HCT116 (cell line): ENCODE data around the gene PGBD4. TPM values are rescaled to one million over a fixed set of nuclear protein-coding genes. Genes with fewer than 3 reads are reported as not detected.

Source experiments
- ATAC-seq: fragments of 200-7000 bp; cut with Tn5 transposase; 2 replicates; pipeline ENCODE4 v1.9.1; 2020; ENCODE audit warnings: mild to moderate bottlenecking, moderate library complexity
- BruUV-seq: library from RNA; stranded (reverse); fragments of 400-500 nt; replicated peaks from 2 replicates; lab custom pipeline; 2021; lab: Mats Ljungman, UMichigan
- CTCF ChIA-PET: fragments of 300-600 bp; sonication (Branson Sonifier 250); formaldehyde crosslinking; loops from one replicate; lab custom pipeline; 2021; ENCODE audit warnings: antibody characterized with exemption; lab: Charles Lee
- POLR2A ChIA-PET: fragments of 300-600, 350-600 bp; sonication (Branson Sonifier 250); formaldehyde crosslinking; loops from one replicate; lab custom pipeline; 2021; ENCODE audit warnings: antibody characterized with exemption; lab: Charles Lee
- RAD21 ChIA-PET, 2 experiments: fragments of 300-600 bp; sonication (Branson Sonifier 250); formaldehyde crosslinking; loops; one replicate each; lab custom pipeline; 2023; ENCODE audit warnings: low total read pairs in 2 of 2; ENCODE audit not compliant: uncharacterized antibody in 2 of 2, unreplicated experiment in 2 of 2, low non-redundant PET in 1 of 2; lab: Charles Lee
- DNase-seq: peaks from one replicate; pipeline ENCODE4 v3.0.0-alpha.2; 2010; ENCODE audit warnings: low read depth, low spot score
- H2AFZ ChIP-seq: fragments of 200-600 bp; shearing (Covaris generic), sonication (generic); 2 replicates; pipeline ENCODE4 v1.6.1; 2017; ENCODE audit warnings: low read depth, mixed run types, mixed read lengths, antibody characterized with exemption, low read length; ENCODE audit not compliant: poor library complexity, severe bottlenecking
- H3K27ac ChIP-seq: 2 replicates; pipeline ENCODE4 v1.5.1; 2012; ENCODE audit warnings: low read depth, low read length
- H3K27me3 ChIP-seq: fragments of 200-600 bp; sonication (generic); 2 replicates; pipeline ENCODE4 v1.6.1; 2016; ENCODE audit warnings: mixed run types, low read length, mixed read lengths; ENCODE audit not compliant: insufficient read depth
- H3K36me3 ChIP-seq, 2 experiments: fragments of 200-500 bp in 1 of 2; fragments of 200-600 bp in 1 of 2; sonication (Bioruptor generic) in 1 of 2; sonication (generic) in 1 of 2; 2 replicates each; pipeline versions ENCODE4 v1.5.1 to v1.6.1; 2014 to 2016; ENCODE audit warnings: low read length in 2 of 2, inconsistent platforms in 1 of 2, mixed read lengths in 1 of 2, mixed run types in 1 of 2; ENCODE audit not compliant: insufficient read depth in 2 of 2, control insufficient read depth in 1 of 2
- H3K4me1 ChIP-seq, 2 experiments: fragments of 200-600 bp in 1 of 2; sonication (generic) in 1 of 2; 2 replicates each; pipeline versions ENCODE4 v1.5.1 to v1.6.1; 2012 to 2017; ENCODE audit warnings: low read length in 2 of 2, inconsistent platforms in 1 of 2, mild to moderate bottlenecking in 1 of 2, mixed read lengths in 1 of 2, mixed run types in 1 of 2, moderate library complexity in 1 of 2; ENCODE audit not compliant: insufficient read depth in 2 of 2, control insufficient read depth in 1 of 2
- H3K4me2 ChIP-seq: fragments of 200-600 bp; sonication (generic); 2 replicates; pipeline ENCODE4 v1.6.1; 2017; ENCODE audit warnings: mixed run types, low read length, mixed read lengths
- H3K4me3 ChIP-seq, 2 experiments: fragments of 200-600 bp in 1 of 2; sonication (generic) in 1 of 2; replicated peaks in 1 of 2; 2 replicates each; pipeline ENCODE4 v1.5.1; 2011 to 2016; ENCODE audit warnings: low read length in 2 of 2, control low read depth in 1 of 2, low read depth in 1 of 2, mild to moderate bottlenecking in 1 of 2, mixed read lengths in 1 of 2, mixed run types in 1 of 2
- H3K79me2 ChIP-seq: fragments of 200-600 bp; sonication (generic); 2 replicates; pipeline ENCODE4 v1.6.1; 2017; ENCODE audit warnings: mild to moderate bottlenecking, mixed run types, low read length, moderate library complexity, mixed read lengths; ENCODE audit not compliant: insufficient read depth
- H3K9ac ChIP-seq: fragments of 200-600 bp; sonication (generic); 2 replicates; pipeline ENCODE4 v1.6.1; 2016; ENCODE audit warnings: low read length, mixed read lengths
- H3K9me2 ChIP-seq: fragments of 200-600 bp; sonication (generic), shearing (Covaris generic); 2 replicates; pipeline ENCODE4 v1.6.1; 2017; ENCODE audit warnings: mixed run types, mild to moderate bottlenecking, moderate library complexity; ENCODE audit not compliant: insufficient read depth
- H3K9me3 ChIP-seq, 2 experiments: fragments of 200-500 bp in 1 of 2; fragments of 200-600 bp in 1 of 2; sonication (Bioruptor generic) in 1 of 2; sonication (generic) in 1 of 2; 2 replicates each; pipeline ENCODE4 v1.6.1; 2014 to 2017; ENCODE audit warnings: low read length in 2 of 2, mixed read lengths in 2 of 2, inconsistent platforms in 1 of 2, low read depth in 1 of 2, mild to moderate bottlenecking in 1 of 2, mixed run types in 1 of 2, moderate library complexity in 1 of 2; ENCODE audit not compliant: control insufficient read depth in 1 of 2, insufficient read depth in 1 of 2
- H4K20me1 ChIP-seq: fragments of 200-600 bp; sonication (generic), shearing (Covaris generic); 2 replicates; pipeline ENCODE4 v1.6.1; 2017; ENCODE audit warnings: mixed run types, mild to moderate bottlenecking, moderate library complexity; ENCODE audit not compliant: insufficient read depth
- ATF3 ChIP-seq: IDR thresholded peaks from 2 replicates; pipeline ENCODE4 v1.6.1; 2012
- CBX3 ChIP-seq: IDR thresholded peaks from 2 replicates; pipeline ENCODE4 v1.6.1; 2012; ENCODE audit warnings: low read depth
- CEBPB ChIP-seq: IDR thresholded peaks from 2 replicates; pipeline ENCODE4 v1.6.1; 2012; ENCODE audit warnings: low read depth
- ELF1 ChIP-seq: IDR thresholded peaks from 2 replicates; pipeline ENCODE4 v1.6.1; 2012; ENCODE audit warnings: low read depth, borderline replicate concordance
- EZH2phosphoT487 ChIP-seq: fragments of 200-600 bp; IDR thresholded peaks from 2 replicates; pipeline ENCODE4 v1.6.1; 2018; ENCODE audit warnings: antibody characterized with exemption, borderline replicate concordance
- FOSL1 ChIP-seq: IDR thresholded peaks from 2 replicates; pipeline ENCODE4 v1.6.1; 2012; ENCODE audit warnings: low read depth
- MAX ChIP-seq: IDR thresholded peaks from 2 replicates; pipeline ENCODE4 v1.6.1; 2012
- POLR2A ChIP-seq: IDR thresholded peaks from 2 replicates; pipeline ENCODE4 v1.7.0; 2011; ENCODE audit warnings: borderline replicate concordance; ENCODE audit not compliant: insufficient read depth, insufficient read length; ENCODE audit errors: extremely low read depth
- SIN3A ChIP-seq: IDR thresholded peaks from 2 replicates; pipeline ENCODE4 v1.6.1; 2012; ENCODE audit warnings: low read depth
- SP1 ChIP-seq: IDR thresholded peaks from 2 replicates; pipeline ENCODE4 v1.6.1; 2012; ENCODE audit warnings: low read depth
- YY1 ChIP-seq: IDR thresholded peaks from 2 replicates; pipeline ENCODE4 v1.6.1; 2011; ENCODE audit warnings: low read length, low read depth, moderate library complexity, mild to moderate bottlenecking; ENCODE audit not compliant: insufficient replicate concordance; ENCODE audit errors: extremely low read depth
- ZBTB33 ChIP-seq: IDR thresholded peaks from 2 replicates; pipeline ENCODE4 v1.6.1; 2011; ENCODE audit warnings: mild to moderate bottlenecking, low read length, moderate library complexity; ENCODE audit not compliant: insufficient replicate concordance; ENCODE audit errors: extremely low read depth
- ZNF274 ChIP-seq: fragments of 200-500 bp; sonication (Bioruptor generic); IDR thresholded peaks from 2 replicates; pipeline ENCODE4 v1.6.1; 2014; ENCODE audit warnings: mild to moderate bottlenecking, low read depth, low read length, inconsistent platforms
- intact Hi-C: fragments of 100-400 bp; cut with micrococcal nuclease; formaldehyde crosslinking; loops from 2 replicates; pipeline ENCODE4 v1.10.0; 2022
- total RNA-seq: library from RNA; stranded (reverse); gene quantifications from one replicate; pipeline ENCODE4 v1.2.1, GENCODE V29; 2021; ENCODE audit not compliant: unreplicated experiment

PGBD4 gene
- total RNA-seq, 1 experiment from 2014 or later, result 0.96 TPM

- Histone ChIP-seq H4K20me1 (no peaks in the 10 kb centered on the region), H3K27ac (no peak overlapping the region), H3K4me2 (no peak overlapping the region), H3K9me3 (no peaks in the 10 kb centered on the region), H3K27me3 (no peaks in the 10 kb centered on the region), H2AFZ (no peak overlapping the region), H3K9ac (no peak overlapping the region), H3K4me1 (no peaks in the 10 kb centered on the region), H3K4me3 (no peak overlapping the region), H3K36me3 (peaks cover 8% of the 10 kb centered on the region in 2 experiments; a peak in 1 of 4 replicates), H3K79me2 (peaks cover 4% of the 10 kb centered on the region; the same call in 1 of the 2 replicates), H3K9me2 (no peaks in the 10 kb centered on the region)
- no peak for ATAC-seq
- CTCF ChIA-PET, result no interaction called here
- TF ChIP-seq ZBTB33 (no peak), CBX3 (no peak), MAX (no peak), ATF3 (no peak), ZNF274 (no peak)
- no peak for DNase-seq
- BruUV-seq, result no TSS peak
- POLR2A ChIA-PET, result no interaction called here
- intact Hi-C loops, result no loop called here
- RAD21 ChIA-PET, result no interaction called here
Measured at GRCh38 chr15:34084086-34084485, 17.8 kb upstream of the PGBD4 start.

- H2AFZ ChIP-seq, result no peak overlapping the region
- H3K9me3 ChIP-seq, result no peaks in the 10 kb centered on the region
- H3K4me2 ChIP-seq, result no peak overlapping the region
- ATAC-seq (no peak), DNase-seq (no peak)
- no peak overlapping the region for H3K4me3 ChIP-seq
- BruUV-seq, result no TSS peak
- H3K4me1 ChIP-seq, result no peaks in the 10 kb centered on the region
- POLR2A ChIA-PET, result no interaction called here
- CTCF ChIA-PET, result no interaction called here
- RAD21 ChIA-PET, result interaction anchor here in 1 of 2 experiments (0.6 kb wide), 1 partner anchor 128 kb away, joined by 3 read pairs; no protein-coding TSS in a partner anchor
- H4K20me1 ChIP-seq, result no peaks in the 10 kb centered on the region
- no peak overlapping the region for H3K9ac ChIP-seq
- H3K27me3 ChIP-seq, result no peaks in the 10 kb centered on the region
- no peak overlapping the region for H3K27ac ChIP-seq
- H3K79me2 ChIP-seq, result peaks cover 5% of the 10 kb centered on the region; the same call in 1 of the 2 replicates
- TF ChIP-seq MAX, result no peak
- TF ChIP-seq CEBPB, result no peak
- TF ChIP-seq YY1, result no peak
- TF ChIP-seq EZH2phosphoT487, result no peak
- no peak for TF ChIP-seq FOSL1
- TF ChIP-seq SIN3A, result no peak
- no peak for TF ChIP-seq ATF3
- no peak for TF ChIP-seq SP1
- TF ChIP-seq ELF1, result no peak
- TF ChIP-seq POLR2A, result no peak
- no peaks in the 10 kb centered on the region for H3K9me2 ChIP-seq
- intact Hi-C loops, result no loop called here
- peaks cover 8% of the 10 kb centered on the region in 2 experiments; a peak in 2 of 4 replicates for H3K36me3 ChIP-seq
Measured at GRCh38 chr15:34085746-34086145, 16.1 kb upstream of the PGBD4 start.
